Brain pericyte (primary cell): Measurements from ENCODE around the gene FHIT.
"Not testable (repeated sequence)": the region's sequence is repeated elsewhere in the genome, so short reads cannot be mapped to it uniquely, and the experiment has no call there.

Source experiments
- DNase-seq: peaks from one replicate; pipeline ENCODE4 v3.0.0-alpha.2; 2012; ENCODE audit warnings: low read depth, low spot score

Gene FHIT

GRCh38 chr3:61226166-61226686 lies 25.0 kb downstream of the FHIT start:
- DNase-seq = no peak

- no peak for DNase-seq
These were observed 26.4 kb downstream of the FHIT start for GRCh38 chr3:61224823-61225222.

GRCh38 chr3:61223451-61223850 lies 27.8 kb downstream of the FHIT start:
- DNase-seq = no peak

GRCh38 chr3:61222467-61222866 lies 28.8 kb downstream of the FHIT start:
- DNase-seq = no peak

GRCh38 chr3:61221759-61222362 lies 29.4 kb downstream of the FHIT start:
- no peak for DNase-seq

GRCh38 chr3:61218504-61218903 lies 32.7 kb downstream of the FHIT start:
- DNase-seq = no peak

- not testable (repeated sequence) for DNase-seq
These were observed 35.1 kb downstream of the FHIT start for GRCh38 chr3:61216171-61216570.

- DNase-seq = no peak
These were observed 49.2 kb downstream of the FHIT start for GRCh38 chr3:61202086-61202485.

GRCh38 chr3:61201071-61201470 lies 50.2 kb downstream of the FHIT start:
- DNase-seq = no peak

- DNase-seq = no peak
These were observed 51.0 kb downstream of the FHIT start for GRCh38 chr3:61200270-61200669.

- DNase-seq = no peak
These were observed 51.4 kb downstream of the FHIT start for GRCh38 chr3:61199843-61200242.

GRCh38 chr3:61194892-61195538 lies 56.2 kb downstream of the FHIT start:
- no peak for DNase-seq

GRCh38 chr3:61192222-61192621 lies 59.0 kb downstream of the FHIT start:
- no peak for DNase-seq

GRCh38 chr3:61190205-61190604 lies 61.0 kb downstream of the FHIT start:
- DNase-seq = not testable (repeated sequence)

- no peak for DNase-seq
These were observed 65.2 kb downstream of the FHIT start for GRCh38 chr3:61186030-61186429.

GRCh38 chr3:61184956-61185355 lies 66.3 kb downstream of the FHIT start:
- DNase-seq = no peak

- DNase-seq = no peak
These were observed 68.6 kb downstream of the FHIT start for GRCh38 chr3:61182662-61183061.

GRCh38 chr3:61181874-61182273 lies 69.4 kb downstream of the FHIT start:
- DNase-seq = peak; percentile 26

GRCh38 chr3:61180206-61180605 lies 71.0 kb downstream of the FHIT start:
- no peak for DNase-seq

GRCh38 chr3:61178167-61178566 lies 73.1 kb downstream of the FHIT start:
- no peak for DNase-seq

GRCh38 chr3:61177450-61177849 lies 73.8 kb downstream of the FHIT start:
- DNase-seq = no peak

GRCh38 chr3:61173676-61174075 lies 77.6 kb downstream of the FHIT start:
- DNase-seq = no peak

GRCh38 chr3:61172684-61173083 lies 78.6 kb downstream of the FHIT start:
- DNase-seq = no peak
